Kidney (tissue), 14 donors: Measurements from ENCODE around the gene AGXT. TPM values are rescaled to one million over a fixed set of nuclear protein-coding genes. Genes with fewer than 3 reads are reported as not detected.

Experiments used
- DNase-seq, 5 donors: peaks; one replicate each; pipeline ENCODE4 v3.0.0-alpha.2; 2013 to 2020
- FAIRE-seq: peaks from 2 replicates; lab custom pipeline; 2012; peaks lifted over from hg19 to GRCh38; lab: Jason Lieb, UNC
- H3K27ac ChIP-seq, 2 donors: one replicate each; pipeline ENCODE4 v1.7.0; 2013; ENCODE audit warnings: low read depth in 2 of 2, low read length in 2 of 2, inconsistent platforms in 1 of 2
- H3K27me3 ChIP-seq: one replicate; pipeline ENCODE4 v1.7.1; 2013; ENCODE audit warnings: low read length, inconsistent platforms; ENCODE audit not compliant: control insufficient read depth, insufficient read depth
- H3K36me3 ChIP-seq, 3 donors: one replicate each; pipeline versions ENCODE4 v1.7.0 to v1.7.1; 2013; ENCODE audit warnings: low read length in 3 of 3, control low read depth in 1 of 3, inconsistent platforms in 1 of 3; ENCODE audit not compliant: insufficient read depth in 3 of 3, control insufficient read depth in 2 of 3
- H3K4me1 ChIP-seq, 3 donors: one replicate each; pipeline versions ENCODE4 v1.7.0 to v1.7.1; 2013; ENCODE audit warnings: low read length in 3 of 3, inconsistent platforms in 1 of 3, low read depth in 1 of 3; ENCODE audit not compliant: control insufficient read depth in 2 of 3, insufficient read depth in 2 of 3
- H3K4me3 ChIP-seq, 3 donors: one replicate each; pipeline versions ENCODE4 v1.7.0 to v1.8.1; 2013; ENCODE audit warnings: low read length in 3 of 3, control low read depth in 1 of 3, inconsistent platforms in 1 of 3
- H3K9ac ChIP-seq, 3 donors: one replicate each; pipeline versions ENCODE4 v1.7.0 to v1.7.1; 2013; ENCODE audit warnings: low read length in 3 of 3, control low read depth in 1 of 3, inconsistent platforms in 1 of 3
- H3K9me3 ChIP-seq, 3 donors: one replicate each; pipeline versions ENCODE4 v1.7.0 to v1.7.1; 2013; ENCODE audit warnings: low read length in 3 of 3, control low read depth in 1 of 3, inconsistent platforms in 1 of 3; ENCODE audit not compliant: control insufficient read depth in 2 of 3, insufficient read depth in 1 of 3
- CTCF ChIP-seq: IDR thresholded peaks from 3 replicates; pipeline ENCODE4 v1.5.1; 2012; ENCODE audit warnings: mild to moderate bottlenecking, moderate library complexity, borderline replicate concordance; ENCODE audit not compliant: insufficient read depth; ENCODE audit errors: extremely low read depth
- intact Hi-C: fragments of 100-400 bp; cut with DNase I; formaldehyde crosslinking; loops from one replicate; pipeline ENCODE4 v1.11.1; 2022
- polyA plus RNA-seq: library from polyadenylated mRNA; stranded (reverse); fragments of 350-450 nt; fragmentation: Illumina TruSeq; extraction: RNeasy Lipid Tissue Mini Kit (QIAGEN cat#74804); gene quantifications from one replicate; pipeline ENCODE4 v1.2.3, GENCODE V29; 2014; ENCODE audit warnings: low read depth, low replicate concordance; ENCODE audit not compliant: insufficient read depth
- total RNA-seq: library from RNA; stranded (reverse); fragmentation: NEBNext Ultra II Directional; extraction: Animal tissue kit (Norgen Biotek cat#: 25700); gene quantifications from one replicate; pipeline ENCODE4 v1.2.1, GENCODE V29; 2021
- donor health status: control.
- donor health status: control.
- donor health status: control.
- donor health status: control.
- donor health status: control.
- donor health status: DM: yes; HTN: yes; CAD: no.
- donor health status: Normal renal cell carcinoma (clear cell type).

The AGXT gene
- total and polyA plus RNA-seq, 2 donors from 2014 or later, result 0.09 to 12.5 TPM

- intact Hi-C loops, result no loop called here
- DNase-seq, result peak in 1 of 5 donors; percentile 63
These were observed 34.0 kb downstream of the AGXT start for GRCh38 chr2:240902615-240903041.

GRCh38 chr2:240903191-240904060 lies 34.8 kb downstream of the AGXT start:
- Histone ChIP-seq H3K9me3 (no peaks in the 10 kb centered on the region), H3K4me3 (no peak overlapping the region), H3K9ac (no peak overlapping the region), H3K27ac (no peak overlapping the region), H3K27me3 (no peaks in the 10 kb centered on the region), H3K4me1 (peaks cover 0 to 2% (median 0%) of the 10 kb centered on the region in 3 donors), H3K36me3 (no peaks in the 10 kb centered on the region)
- no peak for TF ChIP-seq CTCF
- intact Hi-C loops, result no loop called here
- DNase-seq (peak in 2 of 5 donors; percentile 30 to 70), FAIRE-seq (no peak)

More at GRCh38 chr2:240902615-240903041, 34.0 kb downstream of the AGXT start:
- Histone ChIP-seq H3K27me3 (no peaks in the 10 kb centered on the region), H3K9me3 (no peaks in the 10 kb centered on the region), H3K36me3 (no peaks in the 10 kb centered on the region), H3K27ac (no peak overlapping the region), H3K4me1 (peaks cover 0 to 6% (median 0%) of the 10 kb centered on the region in 3 donors), H3K4me3 (no peak overlapping the region), H3K9ac (no peak overlapping the region)
- FAIRE-seq, result no peak
- TF ChIP-seq CTCF, result no peak

- H3K36me3 ChIP-seq, result no peaks in the 10 kb centered on the region
- H3K27ac ChIP-seq, result no peak overlapping the region
- no peaks in the 10 kb centered on the region for H3K27me3 ChIP-seq
- no peak for FAIRE-seq
- DNase-seq, result peak in 1 of 5 donors; percentile 60
- intact Hi-C loops, result no loop called here
- H3K9me3 ChIP-seq, result no peaks in the 10 kb centered on the region
- H3K4me1 ChIP-seq, result no peaks in the 10 kb centered on the region
- TF ChIP-seq CTCF, result no peak
- H3K4me3 ChIP-seq, result no peak overlapping the region
- no peak overlapping the region for H3K9ac ChIP-seq
These were observed 35.9 kb downstream of the AGXT start for GRCh38 chr2:240904216-240905175.
